GM10266 (cell line): Measurements from ENCODE around the gene PANX1.

ENCODE experiments used
- DNase-seq: peaks from one replicate; pipeline ENCODE4 v3.0.0; 2012; ENCODE audit errors: extremely low spot score
- TF ChIP-seq, protein P1 (sequence below): IDR thresholded peaks from 2 replicates; pipeline ENCODE4 v1.5.1; 2012; ENCODE audit warnings: mild to moderate bottlenecking, low read depth; ENCODE audit not compliant: control insufficient read depth, insufficient read depth; ENCODE audit errors: missing control alignments

Gene PANX1, protein sequence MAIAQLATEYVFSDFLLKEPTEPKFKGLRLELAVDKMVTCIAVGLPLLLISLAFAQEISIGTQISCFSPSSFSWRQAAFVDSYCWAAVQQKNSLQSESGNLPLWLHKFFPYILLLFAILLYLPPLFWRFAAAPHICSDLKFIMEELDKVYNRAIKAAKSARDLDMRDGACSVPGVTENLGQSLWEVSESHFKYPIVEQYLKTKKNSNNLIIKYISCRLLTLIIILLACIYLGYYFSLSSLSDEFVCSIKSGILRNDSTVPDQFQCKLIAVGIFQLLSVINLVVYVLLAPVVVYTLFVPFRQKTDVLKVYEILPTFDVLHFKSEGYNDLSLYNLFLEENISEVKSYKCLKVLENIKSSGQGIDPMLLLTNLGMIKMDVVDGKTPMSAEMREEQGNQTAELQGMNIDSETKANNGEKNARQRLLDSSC

DNA sequence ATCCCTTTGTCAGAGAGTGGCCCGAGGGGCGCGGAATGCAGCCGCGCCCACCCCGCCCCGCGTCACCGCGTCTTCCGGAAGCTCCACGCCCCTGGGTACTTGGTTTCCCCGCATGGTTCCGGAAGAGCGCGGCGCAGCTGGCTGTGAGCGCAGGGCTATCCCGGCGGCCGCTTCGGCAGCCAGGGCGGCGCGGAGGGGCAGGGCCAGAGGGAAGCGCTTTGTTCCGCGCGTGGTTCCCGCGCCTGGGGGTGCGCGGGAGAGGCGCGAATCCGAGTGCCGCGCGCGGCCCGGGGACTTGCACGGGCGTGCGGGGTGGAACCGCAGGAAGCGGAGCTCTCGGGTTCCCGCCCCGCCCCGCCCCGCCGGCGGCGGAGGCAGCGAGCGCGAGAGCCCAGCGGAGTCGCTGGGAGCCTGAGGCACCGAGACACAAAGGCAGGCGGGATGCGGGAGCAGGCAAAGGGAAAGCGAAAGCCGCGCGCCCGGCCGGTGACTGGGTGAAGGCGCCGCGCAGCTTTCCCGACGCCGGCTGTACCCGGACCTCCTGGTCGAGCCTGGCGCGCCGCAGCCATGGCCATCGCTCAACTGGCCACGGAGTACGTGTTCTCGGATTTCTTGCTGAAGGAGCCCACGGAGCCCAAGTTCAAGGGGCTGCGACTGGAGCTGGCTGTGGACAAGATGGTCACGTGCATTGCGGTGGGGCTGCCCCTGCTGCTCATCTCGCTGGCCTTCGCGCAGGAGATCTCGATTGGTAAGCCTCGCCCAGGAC lies at the start of gene PANX1:
TSS of gene PANX1 (plus strand) at position 96 of the 766 bp plus-strand sequence. CDS start at position 568, 472 bp downstream.
- DNase-seq, result peak; percentile 83
- TF ChIP-seq, protein P1, sequence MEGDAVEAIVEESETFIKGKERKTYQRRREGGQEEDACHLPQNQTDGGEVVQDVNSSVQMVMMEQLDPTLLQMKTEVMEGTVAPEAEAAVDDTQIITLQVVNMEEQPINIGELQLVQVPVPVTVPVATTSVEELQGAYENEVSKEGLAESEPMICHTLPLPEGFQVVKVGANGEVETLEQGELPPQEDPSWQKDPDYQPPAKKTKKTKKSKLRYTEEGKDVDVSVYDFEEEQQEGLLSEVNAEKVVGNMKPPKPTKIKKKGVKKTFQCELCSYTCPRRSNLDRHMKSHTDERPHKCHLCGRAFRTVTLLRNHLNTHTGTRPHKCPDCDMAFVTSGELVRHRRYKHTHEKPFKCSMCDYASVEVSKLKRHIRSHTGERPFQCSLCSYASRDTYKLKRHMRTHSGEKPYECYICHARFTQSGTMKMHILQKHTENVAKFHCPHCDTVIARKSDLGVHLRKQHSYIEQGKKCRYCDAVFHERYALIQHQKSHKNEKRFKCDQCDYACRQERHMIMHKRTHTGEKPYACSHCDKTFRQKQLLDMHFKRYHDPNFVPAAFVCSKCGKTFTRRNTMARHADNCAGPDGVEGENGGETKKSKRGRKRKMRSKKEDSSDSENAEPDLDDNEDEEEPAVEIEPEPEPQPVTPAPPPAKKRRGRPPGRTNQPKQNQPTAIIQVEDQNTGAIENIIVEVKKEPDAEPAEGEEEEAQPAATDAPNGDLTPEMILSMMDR, result no peak

DNA sequence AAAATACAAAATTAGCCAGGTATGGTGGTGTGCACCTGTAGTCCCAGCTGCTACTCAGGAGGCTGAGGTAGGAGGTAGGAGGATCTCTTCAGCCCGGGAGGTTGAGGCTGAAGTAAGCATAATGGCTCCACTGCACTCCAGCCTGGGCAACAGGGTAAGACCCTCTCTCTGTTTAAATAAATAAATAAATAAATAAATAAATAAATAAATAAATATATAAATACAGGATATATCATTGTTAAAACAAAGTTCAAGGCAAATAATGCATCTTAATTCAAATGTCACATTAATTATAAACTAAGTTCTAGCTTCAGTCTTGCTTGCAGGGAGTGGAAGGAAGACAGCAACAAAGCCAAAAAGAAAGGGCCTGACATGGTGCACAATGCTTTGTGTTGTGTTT lies 44.5 kb upstream of the PANX1 start:
- no peak for DNase-seq
- TF ChIP-seq, protein P1, result no peak

DNA sequence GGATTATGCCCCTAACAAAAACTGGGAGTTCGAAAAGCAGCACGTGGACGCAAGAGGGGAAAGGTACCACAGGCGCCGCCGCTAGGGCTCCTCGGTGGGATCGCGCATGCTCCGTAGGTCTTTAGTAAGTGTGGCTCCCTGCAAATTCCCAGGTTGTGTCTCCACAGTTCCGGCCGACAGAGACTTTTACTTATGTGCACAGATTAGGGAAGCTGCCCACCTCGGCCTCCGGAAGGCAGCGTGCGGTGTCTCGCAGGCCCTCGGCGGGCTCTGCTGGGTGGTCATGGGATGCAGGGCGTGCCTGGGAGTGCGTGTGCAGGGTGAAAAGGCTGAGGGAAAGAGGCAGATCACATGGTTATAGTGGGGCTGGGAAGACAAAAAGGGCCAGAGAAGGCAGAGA lies 39.7 kb upstream of the PANX1 start:
- TF ChIP-seq, protein P1, result no peak
- no peak for DNase-seq

DNA sequence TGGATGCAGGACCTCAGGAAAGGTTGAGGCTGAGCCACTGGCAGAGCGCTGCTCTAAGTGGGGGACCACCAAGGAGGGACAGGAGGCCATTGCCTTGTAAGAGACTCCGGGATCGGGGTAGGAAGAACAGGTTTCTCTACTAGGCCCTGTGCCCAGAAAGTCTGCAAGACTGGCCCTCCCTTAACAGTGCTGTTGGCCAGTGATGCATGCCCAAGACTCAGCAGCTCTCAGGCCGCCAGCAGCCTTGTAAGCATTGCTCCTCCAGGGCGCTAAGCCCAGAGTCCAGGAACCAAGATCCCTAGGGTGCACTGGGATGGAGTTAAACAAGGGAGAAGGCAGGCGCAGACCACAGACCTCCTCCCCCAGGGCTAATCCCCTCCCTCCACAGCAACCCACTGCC lies 39.3 kb upstream of the PANX1 start:
- TF ChIP-seq, protein P1, result no peak
- no peak for DNase-seq

DNA sequence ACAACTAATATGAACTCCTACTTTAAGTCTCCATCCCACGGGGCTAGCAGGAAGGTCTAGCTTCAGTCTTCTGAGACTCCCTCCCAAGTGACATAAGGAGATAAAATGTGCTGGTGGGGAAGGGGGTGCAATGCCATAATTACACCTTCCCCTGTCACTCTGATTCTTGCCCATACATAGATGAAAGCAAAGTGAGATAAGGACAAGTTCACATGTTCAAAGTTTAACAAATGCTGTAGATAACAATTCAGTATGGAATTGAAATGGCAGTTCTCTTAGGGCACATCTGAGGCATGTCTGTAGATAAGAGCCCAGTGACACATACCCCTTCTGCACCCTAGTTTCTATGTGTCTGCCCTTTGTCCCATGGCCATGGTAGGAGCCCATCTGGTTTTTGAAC lies 38.2 kb upstream of the PANX1 start:
- TF ChIP-seq, protein P1, result no peak
- DNase-seq, result no peak

DNA sequence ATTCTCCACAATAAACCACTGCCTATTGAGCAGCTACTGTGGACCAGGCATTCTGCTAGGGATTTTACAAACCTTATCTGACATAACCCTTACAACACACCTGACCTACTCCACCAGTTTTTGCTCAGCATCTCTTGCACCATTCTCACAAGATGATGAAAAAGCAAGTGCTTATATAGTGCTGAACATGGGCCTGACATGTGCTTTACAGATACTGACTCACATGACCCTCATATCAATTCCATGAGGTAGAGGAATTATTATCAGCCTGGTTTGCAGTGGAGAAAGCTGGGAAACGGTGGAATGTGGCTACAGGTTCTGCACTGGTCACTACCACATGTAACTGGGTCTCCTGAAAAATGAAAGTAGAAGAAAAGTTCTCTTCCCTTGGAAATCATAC lies 37.5 kb upstream of the PANX1 start:
- no peak for DNase-seq
- TF ChIP-seq, protein P1, result no peak

DNA sequence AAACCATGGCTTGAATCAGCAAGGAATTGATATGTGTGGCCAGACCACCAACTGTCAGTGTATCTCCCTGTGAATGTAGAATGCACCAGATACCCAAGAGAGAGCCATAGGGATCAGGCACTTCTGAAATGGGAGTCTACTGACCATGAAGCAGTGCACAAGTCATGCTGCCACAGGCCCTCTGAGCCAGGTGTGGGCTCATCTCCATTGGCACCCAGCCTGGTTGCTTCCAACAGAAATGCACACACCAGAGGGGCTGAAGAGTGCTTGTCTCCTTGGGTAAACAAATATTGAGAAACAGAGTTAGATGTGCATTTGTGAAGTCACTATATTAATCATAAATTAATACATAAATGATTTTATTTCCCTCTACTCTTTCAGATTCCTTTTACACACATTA lies 28.4 kb upstream of the PANX1 start:
- TF ChIP-seq, protein P1, result no peak
- no peak for DNase-seq
